NCI-H345 treated with DMSO at 0.1 percent for 48 hours (cell line): Measurements from ENCODE around the gene TRAPPC14.
"Not testable (repeated sequence)": the region's sequence is repeated elsewhere in the genome, so short reads cannot be mapped to it uniquely, and the experiment has no call there.

ENCODE experiments used
- DNase-seq: peaks from one replicate; lab custom pipeline; 2025; ENCODE audit not compliant: unreplicated experiment; lab: John Stamatoyannopoulos, UW

TRAPPC14 gene

GRCh38 chr7:100158229-100159098 is at the start of gene TRAPPC14:
Gene TRAPPC14, minus strand, starts transcription at chr7:100158723. Its CDS starts 224 bp downstream, at chr7:100158499.
- peak; percentile 33 for DNase-seq

GRCh38 chr7:100204454-100204853 is 45.9 kb upstream of the TRAPPC14 start:
- DNase-seq, result no peak

- DNase-seq, result no peak
Observed at GRCh38 chr7:100200693-100201092, 42.2 kb upstream of the TRAPPC14 start.

GRCh38 chr7:100198266-100198665 is 39.7 kb upstream of the TRAPPC14 start:
- no peak for DNase-seq

GRCh38 chr7:100195901-100196322 is 37.4 kb upstream of the TRAPPC14 start:
- DNase-seq, result not testable (repeated sequence)

- DNase-seq, result no peak
Observed at GRCh38 chr7:100195222-100195621, 36.7 kb upstream of the TRAPPC14 start.

GRCh38 chr7:100192969-100193368 is 34.4 kb upstream of the TRAPPC14 start:
- DNase-seq, result no peak

- not testable (repeated sequence) for DNase-seq
Observed at GRCh38 chr7:100192281-100192862, 33.8 kb upstream of the TRAPPC14 start.

GRCh38 chr7:100191775-100192174 is 33.3 kb upstream of the TRAPPC14 start:
- DNase-seq, result no peak

GRCh38 chr7:100190048-100190711 is 31.7 kb upstream of the TRAPPC14 start:
- no peak for DNase-seq

GRCh38 chr7:100189061-100189460 is 30.5 kb upstream of the TRAPPC14 start:
- DNase-seq, result no peak

GRCh38 chr7:100185726-100186125 is 27.2 kb upstream of the TRAPPC14 start:
- DNase-seq, result no peak

- DNase-seq, result not testable (repeated sequence)
Observed at GRCh38 chr7:100183090-100183489, 24.6 kb upstream of the TRAPPC14 start.

- DNase-seq, result not testable (repeated sequence)
Observed at GRCh38 chr7:100182616-100183015, 24.1 kb upstream of the TRAPPC14 start.

GRCh38 chr7:100180084-100180483 is 21.6 kb upstream of the TRAPPC14 start:
- not testable (repeated sequence) for DNase-seq

- DNase-seq, result peak; percentile 94
Observed at GRCh38 chr7:100177045-100178001, 18.8 kb upstream of the TRAPPC14 start, which contains the start of the genes GPC2 and STAG3. Gene GPC2, minus strand, starts transcription at chr7:100177381. Its CDS starts 182 bp downstream, at chr7:100177199. Gene STAG3, plus strand, starts transcription at chr7:100177918. Its CDS starts 2,639 bp downstream, at chr7:100180557.

GRCh38 chr7:100176096-100177044 is 17.8 kb upstream of the TRAPPC14 start:
- no peak for DNase-seq

GRCh38 chr7:100175296-100175935 is 16.9 kb upstream of the TRAPPC14 start:
- no peak for DNase-seq

- no peak for DNase-seq
Observed at GRCh38 chr7:100174582-100174981, 16.1 kb upstream of the TRAPPC14 start.
